ENCODE data around the gene USP22.

The USP22 gene

DNA sequence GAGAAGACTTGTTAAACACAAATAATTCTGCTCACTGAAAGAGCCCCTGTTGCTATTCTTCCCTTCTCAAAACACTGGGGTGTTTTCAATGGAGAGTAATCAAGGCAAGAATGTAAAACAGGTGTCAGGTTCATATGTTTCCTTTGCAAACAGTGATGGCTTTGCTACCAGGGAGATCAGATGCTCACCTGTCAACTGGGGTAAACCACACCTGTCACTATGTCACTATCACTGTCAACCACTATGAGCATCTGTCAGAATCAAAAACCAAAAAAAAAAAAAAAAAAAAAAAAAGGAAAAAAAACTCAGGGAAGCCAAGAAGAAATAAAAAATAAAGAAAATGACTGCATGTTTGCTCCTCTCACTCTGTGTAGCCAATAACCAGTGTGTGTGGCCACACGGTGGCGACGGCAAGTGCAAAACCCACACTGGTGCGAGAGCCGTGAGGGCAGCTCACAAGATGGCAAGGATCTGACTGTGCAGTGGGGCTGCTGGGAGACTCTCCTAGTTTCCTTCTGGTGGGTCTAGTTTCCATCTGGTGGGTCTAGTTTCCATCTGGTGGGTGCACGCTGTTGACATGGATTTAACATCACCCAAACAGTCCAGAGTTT, 22.7 kb downstream of the USP22 start:
- FAIRE-seq: no peak

DNA sequence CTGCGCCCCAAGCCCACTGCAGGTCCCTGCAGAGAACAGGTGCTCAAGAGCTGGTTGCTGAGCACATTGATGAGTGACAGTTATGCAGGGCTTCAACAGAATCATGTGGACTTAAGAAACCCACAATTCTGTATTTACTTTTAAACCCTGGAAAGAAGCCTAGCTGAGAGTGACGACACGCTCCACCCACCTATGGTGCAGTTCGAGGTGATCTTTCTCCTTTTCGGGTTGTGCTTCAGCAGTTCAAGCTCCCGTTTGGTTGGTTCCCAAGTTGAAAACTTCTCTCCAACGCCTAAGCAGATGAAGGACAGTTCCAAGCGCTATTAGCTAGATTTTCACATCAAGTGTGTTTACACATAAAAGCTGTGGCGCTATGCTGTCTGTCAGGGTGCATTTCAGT, 23.9 kb downstream of the USP22 start:
- no peak for FAIRE-seq

- no peak for FAIRE-seq
Measured at GRCh38 chr17:21017861-21018260, 24.9 kb downstream of the USP22 start.

GRCh38 chr17:21017256-21017655, 25.6 kb downstream of the USP22 start:
- FAIRE-seq: no peak

- FAIRE-seq: no peak
Measured at GRCh38 chr17:21016826-21017225, 26.0 kb downstream of the USP22 start.

- FAIRE-seq: no peak
Measured at GRCh38 chr17:21015564-21015963, 27.2 kb downstream of the USP22 start.

GRCh38 chr17:21014498-21014897, 28.3 kb downstream of the USP22 start:
- FAIRE-seq: no peak

DNA sequence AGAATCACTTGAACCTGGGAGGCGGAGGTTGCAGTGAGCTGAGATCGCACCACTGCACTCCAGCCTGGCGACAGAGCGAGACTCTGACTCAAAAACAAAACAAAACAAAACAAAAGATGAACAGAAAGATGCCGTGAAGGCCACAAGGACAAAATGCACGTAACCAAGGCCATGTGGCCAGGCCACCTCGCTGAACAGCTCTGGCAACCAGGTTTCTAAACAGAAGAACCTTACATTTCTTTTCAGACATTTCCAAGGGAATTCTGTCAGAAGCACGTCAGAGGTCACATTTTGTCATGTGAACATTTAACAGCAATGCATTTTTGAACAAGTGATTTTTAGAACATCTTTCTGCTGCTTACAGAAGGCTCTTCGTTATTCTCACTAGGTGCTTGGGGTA, 28.8 kb downstream of the USP22 start:
- FAIRE-seq: no peak

DNA sequence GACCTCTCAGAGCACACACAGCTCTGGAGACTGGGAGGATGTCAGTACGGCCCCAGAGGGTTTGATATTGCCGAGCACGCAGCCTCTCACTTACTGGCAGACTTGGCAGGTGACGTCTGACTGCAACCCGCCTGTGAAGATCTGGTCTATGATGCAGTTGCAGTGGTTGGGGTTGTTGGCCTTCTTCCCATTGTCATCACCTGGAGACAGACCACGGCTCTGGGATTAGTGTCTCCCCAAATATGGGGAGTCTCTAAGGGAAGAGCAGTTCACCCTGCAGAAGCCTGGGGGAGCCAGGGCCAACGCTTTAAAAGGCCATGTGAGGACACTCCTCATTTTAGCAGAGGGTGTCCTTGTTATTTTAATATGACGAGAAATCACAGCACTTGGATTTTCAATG, 30.1 kb downstream of the USP22 start:
- no peak for FAIRE-seq

- no peak for FAIRE-seq
Measured at GRCh38 chr17:21010705-21011596, 31.9 kb downstream of the USP22 start.

GRCh38 chr17:21008992-21009671, 33.7 kb downstream of the USP22 start:
- no peak for FAIRE-seq

- no peak for FAIRE-seq
Measured at GRCh38 chr17:21008160-21008915, 34.5 kb downstream of the USP22 start.

- no peak for FAIRE-seq
Measured at GRCh38 chr17:21007646-21008045, 35.2 kb downstream of the USP22 start.

- FAIRE-seq: no peak
Measured at GRCh38 chr17:21005803-21006202, 37.0 kb downstream of the USP22 start.

DNA sequence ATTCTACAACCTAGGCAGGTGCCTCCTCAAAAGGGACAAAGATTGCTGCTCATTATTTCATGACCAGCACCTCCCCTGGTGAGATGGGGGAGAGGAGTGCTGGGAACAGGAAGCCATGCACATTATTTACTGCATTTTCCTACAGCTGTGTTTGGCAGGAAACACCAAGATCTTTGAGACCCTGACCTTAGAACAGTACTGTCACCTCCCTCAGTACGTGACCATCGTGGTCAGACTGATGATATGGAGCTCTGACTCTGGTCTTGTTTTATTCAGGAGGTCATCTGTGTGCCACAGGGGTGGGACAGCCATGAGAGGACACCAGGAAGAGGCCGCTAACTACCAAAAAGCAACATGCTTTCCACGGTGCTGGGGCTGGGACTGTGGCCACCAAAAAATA, 37.4 kb downstream of the USP22 start:
- no peak for FAIRE-seq

GRCh38 chr17:21004016-21004930, 38.5 kb downstream of the USP22 start:
- no peak for FAIRE-seq

GRCh38 chr17:21003007-21003621, 39.7 kb downstream of the USP22 start:
- FAIRE-seq: no peak

- no peak for FAIRE-seq
Measured at GRCh38 chr17:21002309-21003006, 40.4 kb downstream of the USP22 start.

- FAIRE-seq: no peak
Measured at GRCh38 chr17:21001813-21002221, 41.0 kb downstream of the USP22 start.

GRCh38 chr17:21001111-21001812, 41.5 kb downstream of the USP22 start:
- FAIRE-seq: peak; percentile 51
